Germinal center (tissue), 1 donor: ENCODE results near the gene INO80E.
A peak's percentile ranks its signal among the peaks of the same experiment; 100 is the strongest.

Experiments used
- DNase-seq: peaks from one replicate; pipeline ENCODE4 v3.0.0; 2012; ENCODE audit warnings: mixed read lengths, low spot score

The INO80E gene

GRCh38 chr16:29993191-29993902, 2.7 kb upstream of the INO80E start:
- no peak for DNase-seq

GRCh38 chr16:29993903-29994599, 2.0 kb upstream of the INO80E start:
- no peak for DNase-seq

GRCh38 chr16:29994600-29995323, 1.3 kb upstream of the INO80E start:
- DNase-seq, result peak; percentile 46

GRCh38 chr16:29995324-29995910, 624 bp upstream of the INO80E start, which contains the start of gene HIRIP3:
Gene HIRIP3, minus strand, starts transcription at chr16:29995617. Its CDS starts 12 bp downstream, at chr16:29995605.
- DNase-seq, result peak; percentile 94

DNA sequence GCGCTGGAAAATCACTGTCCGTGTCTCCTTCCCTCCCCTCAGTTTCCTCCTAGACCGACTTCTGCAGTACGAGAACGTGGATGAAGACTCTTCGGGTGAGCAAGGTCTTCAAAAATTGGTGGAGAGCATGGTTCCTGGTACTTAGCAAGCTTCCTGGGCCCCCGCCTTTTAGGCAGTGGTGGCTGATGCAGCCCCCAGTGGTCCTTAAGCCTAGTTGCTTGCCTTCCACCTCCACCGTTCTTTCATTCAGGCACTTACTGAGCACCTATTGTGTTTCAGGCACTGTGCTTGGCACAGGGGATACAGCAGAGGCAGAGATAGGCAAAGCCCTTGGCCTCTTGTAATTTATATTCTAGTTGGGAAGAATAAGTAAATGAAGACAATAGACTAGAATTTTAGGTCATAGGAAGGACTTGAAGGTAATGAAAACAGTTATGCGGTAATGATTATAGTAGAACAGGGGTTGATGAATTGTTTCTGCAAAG, 767 bp downstream of the INO80E start:
- DNase-seq, result no peak

DNA sequence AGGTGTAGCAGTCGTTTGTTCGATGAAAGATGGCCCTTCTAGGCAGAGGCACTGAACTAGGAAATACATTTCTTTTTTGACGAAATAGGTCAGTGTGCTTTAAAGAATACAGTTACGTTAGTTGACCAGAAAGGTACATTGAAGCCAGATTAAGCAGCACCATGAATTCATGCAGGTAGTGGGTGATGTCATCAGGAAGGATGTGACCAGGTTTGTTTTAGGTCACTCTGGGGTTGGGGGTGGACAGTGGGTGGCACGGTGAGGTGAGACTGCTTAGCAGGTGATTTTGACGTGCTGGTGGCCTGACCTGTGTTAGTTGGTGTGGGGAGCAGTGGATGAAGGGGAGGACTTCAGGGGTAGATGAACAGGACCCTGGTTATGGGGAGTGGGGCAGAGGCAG, 3.6 kb downstream of the INO80E start:
- DNase-seq, result no peak

GRCh38 chr16:30000735-30001631, 4.9 kb downstream of the INO80E start:
- DNase-seq, result no peak

DNA sequence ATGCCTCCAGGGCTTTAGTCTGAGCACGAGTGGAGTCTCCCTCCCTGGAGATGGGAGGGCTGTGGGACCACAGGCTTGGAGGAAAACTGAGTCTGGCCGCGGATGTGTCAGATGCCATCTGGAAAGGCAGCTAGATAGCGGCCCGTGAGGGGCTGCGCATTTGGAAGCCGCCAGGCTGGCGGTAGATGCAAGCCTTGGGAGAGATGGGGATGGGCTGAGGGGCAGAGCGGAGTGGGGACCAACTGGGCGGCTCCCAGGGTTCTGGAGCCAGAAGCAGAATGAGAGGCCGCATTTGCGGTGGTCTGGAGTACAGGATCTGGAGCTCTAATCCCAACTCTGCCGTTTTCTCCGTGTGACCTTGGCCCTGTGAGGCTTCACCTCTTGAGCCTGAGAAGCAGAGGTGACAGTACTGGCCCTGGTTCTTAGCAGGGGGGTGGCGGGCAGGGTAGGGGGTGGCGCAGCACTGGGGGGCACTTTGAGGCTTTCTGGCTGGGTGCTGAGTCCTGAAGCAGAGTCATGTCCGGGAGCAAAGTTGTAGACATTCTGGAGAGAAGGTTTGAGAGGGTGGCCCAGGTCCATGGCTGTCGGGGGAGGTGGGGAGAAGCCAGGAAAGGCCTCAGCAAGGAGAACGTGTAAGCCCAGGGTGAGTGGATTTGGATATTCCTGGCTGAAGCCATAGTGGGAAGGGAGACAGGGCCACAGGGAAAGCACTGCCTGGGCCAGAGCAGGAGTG, 6.7 kb downstream of the INO80E start:
- no peak for DNase-seq

GRCh38 chr16:30003670-30004423, 7.8 kb downstream of the INO80E start:
- DNase-seq, result no peak

DNA sequence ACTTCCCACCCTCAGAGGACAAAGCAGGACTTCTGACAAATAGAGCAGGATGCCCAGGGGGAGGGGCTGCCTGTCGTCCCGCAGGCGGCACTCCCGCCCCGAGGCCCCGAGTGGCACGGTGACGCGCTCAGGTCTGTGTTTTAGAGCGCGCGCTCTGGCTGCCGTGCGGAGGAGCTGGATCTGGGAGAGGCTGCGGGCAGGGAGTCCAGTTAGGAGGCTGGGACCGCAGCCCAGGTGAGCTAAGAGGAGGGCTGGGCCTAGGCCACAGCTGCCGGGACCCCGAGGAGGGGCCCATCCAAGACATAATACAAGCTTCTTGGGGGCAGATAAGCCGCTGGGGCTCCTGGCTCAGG, 8.4 kb downstream of the INO80E start:
- DNase-seq, result no peak

DNA sequence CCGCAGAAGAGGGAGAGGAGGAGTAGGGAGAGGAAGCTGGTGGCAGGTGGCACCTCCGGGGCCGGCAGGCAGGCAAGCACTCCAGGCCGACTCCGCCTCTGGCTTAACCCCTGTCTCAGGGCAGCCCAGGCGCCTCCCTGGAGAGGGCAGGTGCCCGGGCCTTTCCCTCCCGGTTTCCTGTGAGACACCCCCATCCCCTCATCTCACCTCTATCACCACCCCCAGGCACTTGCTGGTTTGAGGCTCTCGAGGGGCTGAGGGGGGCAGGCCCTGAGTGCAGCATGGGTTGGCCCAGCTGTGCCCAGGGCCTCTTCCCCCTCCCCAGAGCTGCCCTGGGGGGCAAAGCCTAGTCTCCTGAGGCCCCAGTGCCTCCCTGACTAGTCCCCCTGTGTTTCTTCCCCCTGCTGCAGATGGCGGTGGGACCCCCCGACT, 8.8 kb downstream of the INO80E start:
- peak; percentile 44 for DNase-seq

- peak; percentile 78 for DNase-seq
Measured at GRCh38 chr16:30005341-30006094, 9.5 kb downstream of the INO80E start.

DNA sequence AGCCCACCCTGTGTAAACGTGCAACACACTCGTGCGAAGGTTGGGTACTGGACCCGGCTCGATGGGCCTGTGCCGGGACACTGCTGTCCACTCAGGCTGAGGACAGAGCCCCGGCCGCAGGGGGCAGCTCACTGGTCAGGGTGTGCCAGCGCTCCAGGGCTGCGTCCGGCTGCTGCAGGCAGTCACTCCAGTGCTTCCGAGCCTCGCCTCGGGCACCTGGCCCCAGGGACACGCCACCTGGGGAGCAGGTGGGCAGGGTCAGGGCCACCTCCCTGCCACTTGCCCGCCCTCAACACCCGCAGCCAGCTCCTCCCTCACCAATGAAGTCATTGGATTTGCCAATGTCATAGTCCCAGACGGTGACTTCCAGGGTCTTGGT, 10.0 kb downstream of the INO80E start:
- no peak for DNase-seq

DNA sequence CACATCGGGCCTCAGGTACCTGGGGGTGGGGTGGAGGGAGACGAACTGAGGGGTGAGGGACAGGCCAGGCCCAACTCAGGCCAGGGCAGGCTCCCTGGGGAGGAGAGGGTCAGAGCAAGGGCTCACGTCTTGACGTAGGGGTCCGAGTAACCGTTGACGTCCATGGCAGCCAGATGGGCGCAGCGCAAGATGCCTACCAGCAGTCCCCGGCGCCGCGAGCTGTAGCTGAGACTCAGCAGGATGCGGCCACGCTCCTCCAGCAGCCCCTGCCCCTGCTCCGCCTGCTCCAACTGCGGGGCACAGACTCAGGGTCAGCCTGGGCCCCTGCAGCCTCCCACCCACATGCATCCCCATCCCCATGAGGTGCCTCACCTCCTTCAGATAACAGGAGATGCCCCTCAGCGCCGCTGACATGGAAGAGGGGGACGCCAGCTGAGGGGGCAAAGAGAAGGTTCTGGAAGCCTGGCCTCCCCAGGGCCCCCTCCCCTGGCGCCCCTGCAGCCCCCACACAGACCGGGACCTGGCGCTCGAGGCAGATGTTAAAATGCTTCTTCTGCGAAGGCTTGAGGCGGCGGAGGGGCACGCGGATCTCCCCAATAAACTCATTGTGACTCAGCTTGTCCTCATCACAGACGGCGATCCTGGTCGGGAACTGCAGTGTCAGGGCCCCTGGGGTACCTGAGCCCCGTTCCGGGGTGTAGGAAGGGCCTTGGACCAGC, 10.8 kb downstream of the INO80E start:
- DNase-seq, result no peak

GRCh38 chr16:30007378-30007895, 11.4 kb downstream of the INO80E start:
- no peak for DNase-seq

GRCh38 chr16:30009085-30009862, 13.2 kb downstream of the INO80E start:
- no peak for DNase-seq
